ENCODE results near the gene RNGTT.

Gene RNGTT

GRCh38 chr6:88963139-88964090, at the start of gene RNGTT:
Gene RNGTT, minus strand, starts transcription at chr6:88963618. Its CDS starts 209 bp downstream, at chr6:88963409.
- H3K4me1 ChIP-seq (ENCODE audit: control insufficient read depth in 2 of 2, insufficient read depth in 2 of 2, low read length in 2 of 2): peaks cover 4% of the 10 kb centered on the region in 2 donors
- no peaks in the 10 kb centered on the region for H3K36me3 ChIP-seq (ENCODE audit: control insufficient read depth in 2 of 2, insufficient read depth in 2 of 2, low read length in 2 of 2)
- H3K27ac ChIP-seq (ENCODE audit: low read depth in 2 of 2, low read length in 2 of 2): peak within 1 kb of the TSS; percentile 84
- H3K27me3 ChIP-seq (ENCODE audit: control insufficient read depth in 2 of 2, insufficient read depth in 2 of 2, low read length in 2 of 2): no peaks in the 10 kb centered on the region
- H3K9me3 ChIP-seq (ENCODE audit: control insufficient read depth in 2 of 2, low read length in 2 of 2): no peaks in the 10 kb centered on the region
- H3K4me3 ChIP-seq (ENCODE audit: low read length in 2 of 2): peak within 1 kb of the TSS; percentile 93 to 99
- peak within 1 kb of the TSS; percentile 92 to 94 for H3K9ac ChIP-seq (ENCODE audit: low read depth in 1 of 2, low read length in 2 of 2)

GRCh38 chr6:89011436-89011835, 48.0 kb upstream of the RNGTT start:
- no peaks in the 10 kb centered on the region for H3K27me3 ChIP-seq (ENCODE audit: control insufficient read depth in 2 of 2, insufficient read depth in 2 of 2, low read length in 2 of 2)
- no peaks in the 10 kb centered on the region for H3K9me3 ChIP-seq (ENCODE audit: control insufficient read depth in 2 of 2, low read length in 2 of 2)
- H3K27ac ChIP-seq (ENCODE audit: low read depth in 2 of 2, low read length in 2 of 2): no peak overlapping the region
- H3K4me1 ChIP-seq (ENCODE audit: control insufficient read depth in 2 of 2, insufficient read depth in 2 of 2, low read length in 2 of 2): peaks cover 0 to 2% of the 10 kb centered on the region in 2 donors
- H3K9ac ChIP-seq (ENCODE audit: low read depth in 1 of 2, low read length in 2 of 2): no peak overlapping the region
- no peak overlapping the region for H3K4me3 ChIP-seq (ENCODE audit: low read length in 2 of 2)
- no peaks in the 10 kb centered on the region for H3K36me3 ChIP-seq (ENCODE audit: control insufficient read depth in 2 of 2, insufficient read depth in 2 of 2, low read length in 2 of 2)

- Histone ChIP-seq H3K9ac (ENCODE audit: low read depth in 1 of 2, low read length in 2 of 2) (no peak overlapping the region), H3K27ac (ENCODE audit: low read depth in 2 of 2, low read length in 2 of 2) (no peak overlapping the region), H3K27me3 (ENCODE audit: control insufficient read depth in 2 of 2, insufficient read depth in 2 of 2, low read length in 2 of 2) (no peaks in the 10 kb centered on the region), H3K4me3 (ENCODE audit: low read length in 2 of 2) (no peak overlapping the region), H3K9me3 (ENCODE audit: control insufficient read depth in 2 of 2, low read length in 2 of 2) (no peaks in the 10 kb centered on the region), H3K36me3 (ENCODE audit: control insufficient read depth in 2 of 2, insufficient read depth in 2 of 2, low read length in 2 of 2) (no peaks in the 10 kb centered on the region), H3K4me1 (ENCODE audit: control insufficient read depth in 2 of 2, insufficient read depth in 2 of 2, low read length in 2 of 2) (peaks cover 0 to 2% of the 10 kb centered on the region in 2 donors)
Measured at GRCh38 chr6:89010825-89011224, 47.4 kb upstream of the RNGTT start.

DNA sequence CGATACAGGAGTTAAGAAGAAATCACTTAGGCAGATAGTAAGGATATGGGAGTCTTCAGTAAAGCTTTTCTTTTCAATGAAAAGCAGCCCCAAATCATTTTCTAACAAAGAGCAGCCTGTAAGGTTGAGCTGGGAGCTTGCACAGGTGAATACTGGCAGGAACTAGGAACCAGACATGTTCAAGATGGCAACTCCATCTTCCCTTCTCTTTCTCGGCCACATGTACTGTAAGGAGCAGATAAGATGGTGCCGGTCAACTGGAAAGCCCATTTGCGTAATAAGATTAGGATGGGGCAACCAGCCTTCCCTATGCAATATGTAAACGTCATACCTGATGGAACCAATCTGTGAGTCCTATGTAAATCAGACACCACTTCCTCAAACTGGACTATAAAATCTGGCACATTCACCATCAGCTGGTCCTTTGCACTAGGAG, 46.2 kb upstream of the RNGTT start:
- H3K27me3 ChIP-seq (ENCODE audit: control insufficient read depth in 2 of 2, insufficient read depth in 2 of 2, low read length in 2 of 2): no peaks in the 10 kb centered on the region
- no peak overlapping the region for H3K4me3 ChIP-seq (ENCODE audit: low read length in 2 of 2)
- H3K36me3 ChIP-seq (ENCODE audit: control insufficient read depth in 2 of 2, insufficient read depth in 2 of 2, low read length in 2 of 2): no peaks in the 10 kb centered on the region
- H3K9ac ChIP-seq (ENCODE audit: low read depth in 1 of 2, low read length in 2 of 2): no peak overlapping the region
- H3K9me3 ChIP-seq (ENCODE audit: control insufficient read depth in 2 of 2, low read length in 2 of 2): no peaks in the 10 kb centered on the region
- peaks cover 0 to 2% of the 10 kb centered on the region in 2 donors for H3K4me1 ChIP-seq (ENCODE audit: control insufficient read depth in 2 of 2, insufficient read depth in 2 of 2, low read length in 2 of 2)
- H3K27ac ChIP-seq (ENCODE audit: low read depth in 2 of 2, low read length in 2 of 2): no peak overlapping the region

GRCh38 chr6:89008815-89009374, 45.5 kb upstream of the RNGTT start:
- Histone ChIP-seq H3K9me3 (ENCODE audit: control insufficient read depth in 2 of 2, low read length in 2 of 2) (no peaks in the 10 kb centered on the region), H3K4me1 (ENCODE audit: control insufficient read depth in 2 of 2, insufficient read depth in 2 of 2, low read length in 2 of 2) (peaks cover 0 to 2% of the 10 kb centered on the region in 2 donors), H3K4me3 (ENCODE audit: low read length in 2 of 2) (no peak overlapping the region), H3K36me3 (ENCODE audit: control insufficient read depth in 2 of 2, insufficient read depth in 2 of 2, low read length in 2 of 2) (no peaks in the 10 kb centered on the region), H3K9ac (ENCODE audit: low read depth in 1 of 2, low read length in 2 of 2) (no peak overlapping the region), H3K27me3 (ENCODE audit: control insufficient read depth in 2 of 2, insufficient read depth in 2 of 2, low read length in 2 of 2) (no peaks in the 10 kb centered on the region), H3K27ac (ENCODE audit: low read depth in 2 of 2, low read length in 2 of 2) (no peak overlapping the region)

GRCh38 chr6:89008001-89008814, 44.8 kb upstream of the RNGTT start:
- Histone ChIP-seq H3K36me3 (ENCODE audit: control insufficient read depth in 2 of 2, insufficient read depth in 2 of 2, low read length in 2 of 2) (no peaks in the 10 kb centered on the region), H3K9ac (ENCODE audit: low read depth in 1 of 2, low read length in 2 of 2) (no peak overlapping the region), H3K4me1 (ENCODE audit: control insufficient read depth in 2 of 2, insufficient read depth in 2 of 2, low read length in 2 of 2) (peaks cover 0 to 2% of the 10 kb centered on the region in 2 donors), H3K9me3 (ENCODE audit: control insufficient read depth in 2 of 2, low read length in 2 of 2) (no peaks in the 10 kb centered on the region), H3K27me3 (ENCODE audit: control insufficient read depth in 2 of 2, insufficient read depth in 2 of 2, low read length in 2 of 2) (no peaks in the 10 kb centered on the region), H3K4me3 (ENCODE audit: low read length in 2 of 2) (no peak overlapping the region), H3K27ac (ENCODE audit: low read depth in 2 of 2, low read length in 2 of 2) (no peak overlapping the region)

DNA sequence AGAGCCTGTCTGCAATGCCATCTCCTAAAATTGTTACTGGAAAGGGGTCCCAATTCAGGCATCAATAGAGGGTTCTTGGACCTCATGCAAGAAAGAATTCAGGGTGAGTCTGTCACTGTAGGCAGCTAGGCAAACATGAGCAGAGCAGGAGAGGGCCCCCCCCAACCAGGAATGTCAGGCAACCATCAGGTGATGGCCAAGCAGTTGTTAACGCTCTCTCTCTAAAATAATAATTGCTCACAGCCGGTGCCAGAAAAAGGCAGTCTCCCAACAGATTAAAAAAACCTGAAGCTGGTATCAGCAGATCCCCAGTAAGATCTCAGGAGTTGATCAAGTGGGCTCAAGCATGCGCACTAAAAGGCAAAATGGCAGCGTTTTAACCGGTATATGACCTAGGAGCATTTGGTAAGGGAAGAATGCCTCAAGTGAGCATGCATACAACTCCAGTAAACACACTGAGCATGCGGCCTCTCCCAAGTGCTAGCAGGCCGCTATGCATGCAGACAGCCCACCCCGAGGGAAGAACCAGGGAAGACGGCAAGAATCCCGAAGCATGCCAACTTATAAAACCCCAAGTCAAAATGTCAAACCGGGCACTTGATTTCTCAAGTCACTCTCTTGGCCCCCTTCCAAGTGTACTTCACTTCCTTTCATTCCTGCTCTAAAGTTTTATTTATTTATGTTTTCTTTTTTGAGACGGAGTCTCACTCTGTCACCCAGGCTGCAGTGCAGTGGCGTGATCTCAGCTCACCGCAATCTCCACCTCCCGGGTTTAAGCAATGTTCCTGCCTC, 44.0 kb upstream of the RNGTT start:
- no peak overlapping the region for H3K4me3 ChIP-seq (ENCODE audit: low read length in 2 of 2)
- no peak overlapping the region for H3K9ac ChIP-seq (ENCODE audit: low read depth in 1 of 2, low read length in 2 of 2)
- peaks cover 0 to 2% of the 10 kb centered on the region in 2 donors for H3K4me1 ChIP-seq (ENCODE audit: control insufficient read depth in 2 of 2, insufficient read depth in 2 of 2, low read length in 2 of 2)
- no peaks in the 10 kb centered on the region for H3K27me3 ChIP-seq (ENCODE audit: control insufficient read depth in 2 of 2, insufficient read depth in 2 of 2, low read length in 2 of 2)
- H3K27ac ChIP-seq (ENCODE audit: low read depth in 2 of 2, low read length in 2 of 2): no peak overlapping the region
- H3K36me3 ChIP-seq (ENCODE audit: control insufficient read depth in 2 of 2, insufficient read depth in 2 of 2, low read length in 2 of 2): no peaks in the 10 kb centered on the region
- no peaks in the 10 kb centered on the region for H3K9me3 ChIP-seq (ENCODE audit: control insufficient read depth in 2 of 2, low read length in 2 of 2)

GRCh38 chr6:89002523-89002922, 39.1 kb upstream of the RNGTT start:
- Histone ChIP-seq H3K9me3 (ENCODE audit: control insufficient read depth in 2 of 2, low read length in 2 of 2) (no peaks in the 10 kb centered on the region), H3K27me3 (ENCODE audit: control insufficient read depth in 2 of 2, insufficient read depth in 2 of 2, low read length in 2 of 2) (no peaks in the 10 kb centered on the region), H3K27ac (ENCODE audit: low read depth in 2 of 2, low read length in 2 of 2) (no peak overlapping the region), H3K36me3 (ENCODE audit: control insufficient read depth in 2 of 2, insufficient read depth in 2 of 2, low read length in 2 of 2) (no peaks in the 10 kb centered on the region), H3K4me3 (ENCODE audit: low read length in 2 of 2) (no peak overlapping the region), H3K9ac (ENCODE audit: low read depth in 1 of 2, low read length in 2 of 2) (no peak overlapping the region), H3K4me1 (ENCODE audit: control insufficient read depth in 2 of 2, insufficient read depth in 2 of 2, low read length in 2 of 2) (peaks cover 0 to under 1% of the 10 kb centered on the region in 2 donors)

- H3K4me3 ChIP-seq (ENCODE audit: low read length in 2 of 2): no peak overlapping the region
- no peaks in the 10 kb centered on the region for H3K36me3 ChIP-seq (ENCODE audit: control insufficient read depth in 2 of 2, insufficient read depth in 2 of 2, low read length in 2 of 2)
- H3K27me3 ChIP-seq (ENCODE audit: control insufficient read depth in 2 of 2, insufficient read depth in 2 of 2, low read length in 2 of 2): no peaks in the 10 kb centered on the region
- no peaks in the 10 kb centered on the region for H3K4me1 ChIP-seq (ENCODE audit: control insufficient read depth in 2 of 2, insufficient read depth in 2 of 2, low read length in 2 of 2)
- H3K9me3 ChIP-seq (ENCODE audit: control insufficient read depth in 2 of 2, low read length in 2 of 2): no peaks in the 10 kb centered on the region
- H3K27ac ChIP-seq (ENCODE audit: low read depth in 2 of 2, low read length in 2 of 2): no peak overlapping the region
- H3K9ac ChIP-seq (ENCODE audit: low read depth in 1 of 2, low read length in 2 of 2): no peak overlapping the region
Measured at GRCh38 chr6:88997327-88997726, 33.9 kb upstream of the RNGTT start.

Measured in mucosa of rectum (tissue), 2 donors.